Activated T-helper 1 cell treated with anti-CD3 and anti-CD28 coated beads, Interleukin-12 subunit alpha, Interleukin-12 subunit beta, Interleukin-2, Interleukin-4 antibody, amounts not matched to agents 30 ng/mL and 10 ng/mL and 1 ng/mL, durations not matched to agents 14 hours and 24 hours and 36 hours (primary cell): ENCODE results near the gene LRRC73. TPM values are rescaled to one million over a fixed set of nuclear protein-coding genes. Genes with fewer than 3 reads are reported as not detected.

Experiments
- DNase-seq: peaks from one replicate; pipeline ENCODE4 v3.0.0; 2021; ENCODE audit warnings: low spot score
- H3K27ac Mint-ChIP-seq: one replicate; pipeline ENCODE4 v1.8.0; 2021; ENCODE audit warnings: mild to moderate bottlenecking, mixed read lengths
- H3K27me3 Mint-ChIP-seq: one replicate; pipeline ENCODE4 v1.8.0; 2022; ENCODE audit warnings: mild to moderate bottlenecking, moderate library complexity, mixed read lengths; ENCODE audit not compliant: insufficient read depth
- H3K36me3 Mint-ChIP-seq: one replicate; pipeline ENCODE4 v1.8.0; 2021; ENCODE audit warnings: low read depth, mixed read lengths
- H3K4me1 Mint-ChIP-seq: one replicate; pipeline ENCODE4 v1.8.0; 2021; ENCODE audit warnings: low read depth, mixed read lengths
- H3K4me3 Mint-ChIP-seq: one replicate; pipeline ENCODE4 v1.8.0; 2021; ENCODE audit warnings: mild to moderate bottlenecking, moderate library complexity, mixed read lengths
- H3K9me3 Mint-ChIP-seq: one replicate; pipeline ENCODE4 v1.8.0; 2021; ENCODE audit warnings: mixed read lengths
- intact Hi-C: fragments of 100-400 bp; cut with micrococcal nuclease; formaldehyde crosslinking; loops from one replicate; pipeline ENCODE4 v1.15.1; 2024
- total RNA-seq: library from RNA; stranded (reverse); gene quantifications from 2 replicates; pipeline ENCODE4 v1.2.3, GENCODE V29; 2022

Gene LRRC73
- total RNA-seq, 1 donor from 2014 or later = 0.10 TPM

DNA sequence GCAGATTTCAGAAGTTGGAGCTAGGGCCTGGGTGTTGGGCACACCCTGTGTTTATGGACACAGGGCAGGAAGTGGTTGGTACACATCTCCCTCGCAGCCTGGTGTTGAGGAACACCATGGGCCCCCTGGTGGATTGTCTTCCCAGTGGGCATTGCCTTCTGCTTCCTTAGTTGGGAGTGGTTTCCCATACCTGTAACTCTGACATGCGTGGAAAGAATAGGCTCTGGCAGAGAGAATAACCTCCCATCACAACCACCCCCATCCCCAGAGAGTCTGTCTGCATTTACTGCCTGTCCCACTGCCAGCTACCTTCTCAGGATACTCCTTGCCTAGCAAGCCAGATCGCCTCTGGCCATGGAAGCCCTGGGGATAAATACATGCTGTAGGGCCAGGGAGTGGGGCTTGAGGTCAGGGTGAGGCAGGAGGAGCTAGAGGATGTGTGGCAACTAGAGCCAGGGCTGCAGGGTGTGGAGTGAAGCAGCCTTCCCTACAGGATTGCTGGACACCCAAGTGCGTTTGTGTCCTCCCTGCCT, 14.7 kb downstream of the LRRC73 start:
- intact Hi-C loops = no loop called here
- H3K36me3 Mint-ChIP-seq = peaks cover 7% of the 10 kb centered on the region
- H3K9me3 Mint-ChIP-seq = no peaks in the 10 kb centered on the region

DNA sequence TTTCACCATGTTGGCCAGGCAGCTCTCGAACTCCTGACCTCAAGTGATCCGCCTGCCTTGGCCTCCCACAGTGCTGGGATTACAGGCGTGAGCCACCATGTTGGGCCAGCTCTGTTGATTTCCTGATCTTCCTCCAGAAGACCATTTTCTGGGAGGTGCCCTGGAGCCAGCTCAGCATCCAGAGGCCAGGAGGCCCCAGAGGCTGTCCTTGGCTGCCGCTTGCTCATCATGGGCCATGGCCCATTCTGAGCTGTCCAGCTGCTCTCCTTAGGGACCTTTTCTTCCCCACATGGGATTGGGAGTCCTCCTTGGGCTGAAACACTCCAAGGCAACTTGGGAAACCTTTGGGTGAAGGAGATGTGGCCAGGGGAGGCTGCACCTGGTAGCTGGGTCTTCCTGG, 15.4 kb downstream of the LRRC73 start:
- H3K27me3 Mint-ChIP-seq = no peaks in the 10 kb centered on the region
- H3K4me1 Mint-ChIP-seq = peaks cover 35% of the 10 kb centered on the region
- H3K4me3 Mint-ChIP-seq = no peak overlapping the region
- intact Hi-C loops = no loop called here
- H3K27ac Mint-ChIP-seq = peak overlapping the region; percentile 21
- peaks cover 7% of the 10 kb centered on the region for H3K36me3 Mint-ChIP-seq
- no peaks in the 10 kb centered on the region for H3K9me3 Mint-ChIP-seq
- no peak for DNase-seq

More for the DNA sequence above, 14.7 kb downstream of the LRRC73 start:
- Mint-ChIP-seq H3K4me1 (peaks cover 30% of the 10 kb centered on the region), H3K27me3 (no peaks in the 10 kb centered on the region), H3K4me3 (no peak overlapping the region), H3K27ac (peak overlapping the region; percentile 40)
- no peak for DNase-seq

DNA sequence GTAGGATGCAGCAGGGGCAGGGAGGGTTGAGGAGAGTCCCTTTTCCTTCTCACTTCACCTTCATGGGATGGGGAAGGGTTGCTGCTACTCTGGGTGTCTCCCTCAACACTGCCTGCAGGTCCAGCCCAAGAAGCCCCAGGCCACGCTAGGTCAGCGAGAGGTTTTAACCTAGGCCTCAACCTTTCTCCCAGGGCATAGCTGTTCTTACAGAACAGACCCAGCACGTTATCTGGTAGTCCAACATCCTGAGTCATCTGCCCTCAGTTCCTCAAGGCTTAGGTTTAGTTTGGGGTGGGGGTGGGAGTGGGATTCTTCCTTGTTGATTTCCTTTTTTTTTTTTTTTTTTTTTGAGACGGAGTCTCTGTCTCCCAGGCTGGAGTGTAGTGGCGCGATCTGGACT, 15.8 kb downstream of the LRRC73 start:
- H3K4me1 Mint-ChIP-seq = peaks cover 35% of the 10 kb centered on the region
- no peak overlapping the region for H3K27ac Mint-ChIP-seq
- H3K4me3 Mint-ChIP-seq = no peak overlapping the region
- H3K27me3 Mint-ChIP-seq = no peaks in the 10 kb centered on the region
- no peak for DNase-seq
- intact Hi-C loops = no loop called here
- no peaks in the 10 kb centered on the region for H3K9me3 Mint-ChIP-seq
- peaks cover 3% of the 10 kb centered on the region for H3K36me3 Mint-ChIP-seq

DNA sequence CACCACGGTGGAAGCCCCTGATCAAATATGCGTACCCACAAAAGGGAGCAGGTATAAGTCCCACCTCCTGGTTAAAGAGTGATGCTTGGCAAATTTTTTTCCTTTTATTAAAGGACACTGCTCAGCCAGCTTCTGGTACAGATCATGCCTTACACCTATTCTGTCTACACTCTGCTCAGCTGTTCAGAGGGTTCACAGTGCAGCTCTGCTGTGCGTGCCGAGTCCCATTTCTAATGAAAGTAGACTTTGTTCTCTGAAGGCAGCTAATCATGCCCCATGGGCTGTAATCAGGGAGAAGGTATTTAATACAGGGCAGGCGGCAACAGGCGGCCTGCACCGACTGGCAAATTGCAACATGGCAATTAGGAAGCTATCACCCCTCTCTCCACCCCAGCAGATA, 16.3 kb downstream of the LRRC73 start:
- Mint-ChIP-seq H3K36me3 (peaks cover 2% of the 10 kb centered on the region), H3K4me3 (no peak overlapping the region), H3K27me3 (no peaks in the 10 kb centered on the region), H3K9me3 (no peaks in the 10 kb centered on the region), H3K27ac (peak overlapping the region; percentile 34), H3K4me1 (peaks cover 35% of the 10 kb centered on the region)
- no peak for DNase-seq
- intact Hi-C loops = no loop called here

DNA sequence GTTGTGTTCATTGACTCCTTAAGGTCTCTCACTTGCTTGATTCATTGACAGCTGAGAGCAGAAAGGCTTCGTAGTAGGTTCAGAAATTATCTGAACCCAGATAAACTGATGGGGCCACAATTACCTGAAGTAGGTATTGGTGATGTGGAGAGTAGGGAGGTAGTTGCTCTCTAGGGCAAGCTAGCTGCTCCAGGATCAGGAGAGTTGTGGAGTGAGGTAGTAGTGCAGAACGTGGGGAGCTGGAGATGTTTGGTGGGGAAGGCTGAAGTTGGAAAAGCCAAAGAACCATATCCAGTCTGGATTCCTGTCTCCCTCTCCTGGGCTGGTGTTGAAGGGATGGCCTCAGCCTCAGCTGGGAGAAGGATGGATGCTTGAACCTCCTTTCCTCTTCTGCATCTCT, 16.9 kb downstream of the LRRC73 start:
- no peaks in the 10 kb centered on the region for H3K9me3 Mint-ChIP-seq
- no peak overlapping the region for H3K4me3 Mint-ChIP-seq
- H3K27me3 Mint-ChIP-seq = no peaks in the 10 kb centered on the region
- intact Hi-C loops = no loop called here
- H3K36me3 Mint-ChIP-seq = peaks cover 2% of the 10 kb centered on the region
- H3K27ac Mint-ChIP-seq = no peak overlapping the region
- H3K4me1 Mint-ChIP-seq = peaks cover 35% of the 10 kb centered on the region
- DNase-seq = no peak

DNA sequence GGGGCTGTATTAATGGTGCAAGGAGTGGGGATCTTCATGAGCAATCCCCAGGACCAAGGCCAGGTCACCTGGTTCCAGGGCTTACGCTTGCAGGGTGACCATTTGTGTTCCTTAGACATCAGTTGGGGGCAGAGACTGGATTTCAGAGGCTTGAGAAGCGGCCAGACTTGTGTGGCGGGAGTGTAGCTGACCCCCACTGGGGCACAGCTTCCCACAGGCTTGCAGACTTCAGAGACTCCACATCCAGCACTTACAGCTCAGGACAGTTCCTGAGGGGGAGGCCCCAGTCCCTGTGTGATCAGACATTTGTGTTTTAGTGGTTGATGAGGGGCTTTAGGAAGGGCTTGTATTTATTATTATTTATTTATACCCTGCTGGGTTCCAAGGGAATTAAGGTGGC, 17.5 kb downstream of the LRRC73 start:
- peaks cover 2% of the 10 kb centered on the region for H3K36me3 Mint-ChIP-seq
- no peaks in the 10 kb centered on the region for H3K27me3 Mint-ChIP-seq
- intact Hi-C loops = no loop called here
- DNase-seq = no peak
- no peaks in the 10 kb centered on the region for H3K9me3 Mint-ChIP-seq
- no peak overlapping the region for H3K27ac Mint-ChIP-seq
- peaks cover 35% of the 10 kb centered on the region for H3K4me1 Mint-ChIP-seq
- H3K4me3 Mint-ChIP-seq = no peak overlapping the region

DNA sequence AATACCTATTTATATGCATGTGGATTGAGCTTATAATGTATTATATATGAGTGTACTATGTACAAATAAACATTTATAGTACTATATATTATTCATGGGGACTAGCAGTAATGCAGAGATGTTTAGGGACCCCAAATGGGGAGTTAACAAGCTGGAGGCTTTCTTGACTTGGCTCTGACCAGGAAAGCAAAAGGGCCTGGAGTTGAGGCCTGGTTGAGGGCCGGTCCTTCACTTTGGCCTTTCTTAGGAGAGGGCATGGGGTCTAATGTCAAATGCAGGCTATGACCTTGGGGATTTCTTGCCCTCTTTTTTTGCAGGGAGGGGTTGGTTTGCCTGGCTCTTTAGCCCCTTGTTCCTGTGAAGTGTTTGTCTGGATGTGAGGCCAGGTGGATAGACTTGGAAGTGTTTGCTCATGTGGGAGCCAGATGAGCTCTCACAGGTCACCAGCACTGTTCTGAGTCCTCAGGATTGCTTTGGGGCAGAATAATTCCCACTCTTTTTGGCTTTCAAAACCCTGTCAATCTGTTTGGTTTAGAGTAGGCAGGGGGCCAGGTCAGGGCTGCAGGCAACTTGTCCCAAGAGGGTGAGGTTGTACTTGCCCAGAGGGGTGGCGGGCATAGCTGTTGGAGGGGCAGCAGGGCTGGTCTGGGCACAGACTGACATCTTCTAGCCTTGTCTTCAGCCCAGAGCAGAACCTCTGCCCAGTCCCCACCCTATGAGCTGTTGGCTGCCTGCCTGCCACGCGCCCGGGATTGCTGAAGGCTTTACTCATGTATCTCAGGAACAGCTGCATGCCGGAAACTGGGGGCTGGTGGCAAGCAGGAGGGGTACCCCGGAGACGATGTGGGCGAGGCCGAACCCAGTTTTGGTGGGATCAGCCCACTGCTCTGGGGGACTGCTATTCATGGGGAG, 18.1 kb downstream of the LRRC73 start:
- Mint-ChIP-seq H3K27me3 (no peaks in the 10 kb centered on the region), H3K27ac (no peak overlapping the region)
- no peak for DNase-seq

DNA sequence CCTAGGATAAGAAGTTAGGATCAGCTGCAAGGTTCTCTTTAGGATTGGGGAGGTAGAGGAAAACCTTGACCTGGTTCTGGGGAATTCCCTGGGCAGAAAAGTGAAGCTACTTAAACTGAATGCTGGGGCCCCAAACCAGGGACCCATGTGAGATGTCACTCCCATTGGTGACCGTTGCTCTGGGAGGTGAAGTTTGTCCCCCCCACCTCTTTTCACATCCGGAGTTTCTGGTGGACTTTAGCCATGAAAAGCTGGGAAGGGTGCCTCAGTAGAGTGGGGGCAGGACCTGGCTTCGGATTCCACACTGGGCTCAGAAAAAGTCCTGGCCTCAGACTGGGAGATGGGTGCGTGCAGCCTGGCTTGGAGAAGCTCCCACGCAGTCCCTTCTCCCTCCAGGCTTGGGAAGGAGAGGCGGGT, 19.6 kb downstream of the LRRC73 start:
- no peak overlapping the region for H3K27ac Mint-ChIP-seq

More for the DNA sequence above, 18.1 kb downstream of the LRRC73 start:
- Mint-ChIP-seq H3K4me3 (no peak overlapping the region), H3K36me3 (peaks cover 2% of the 10 kb centered on the region), H3K9me3 (no peaks in the 10 kb centered on the region), H3K4me1 (peaks cover 35% of the 10 kb centered on the region)
- intact Hi-C loops = no loop called here

DNA sequence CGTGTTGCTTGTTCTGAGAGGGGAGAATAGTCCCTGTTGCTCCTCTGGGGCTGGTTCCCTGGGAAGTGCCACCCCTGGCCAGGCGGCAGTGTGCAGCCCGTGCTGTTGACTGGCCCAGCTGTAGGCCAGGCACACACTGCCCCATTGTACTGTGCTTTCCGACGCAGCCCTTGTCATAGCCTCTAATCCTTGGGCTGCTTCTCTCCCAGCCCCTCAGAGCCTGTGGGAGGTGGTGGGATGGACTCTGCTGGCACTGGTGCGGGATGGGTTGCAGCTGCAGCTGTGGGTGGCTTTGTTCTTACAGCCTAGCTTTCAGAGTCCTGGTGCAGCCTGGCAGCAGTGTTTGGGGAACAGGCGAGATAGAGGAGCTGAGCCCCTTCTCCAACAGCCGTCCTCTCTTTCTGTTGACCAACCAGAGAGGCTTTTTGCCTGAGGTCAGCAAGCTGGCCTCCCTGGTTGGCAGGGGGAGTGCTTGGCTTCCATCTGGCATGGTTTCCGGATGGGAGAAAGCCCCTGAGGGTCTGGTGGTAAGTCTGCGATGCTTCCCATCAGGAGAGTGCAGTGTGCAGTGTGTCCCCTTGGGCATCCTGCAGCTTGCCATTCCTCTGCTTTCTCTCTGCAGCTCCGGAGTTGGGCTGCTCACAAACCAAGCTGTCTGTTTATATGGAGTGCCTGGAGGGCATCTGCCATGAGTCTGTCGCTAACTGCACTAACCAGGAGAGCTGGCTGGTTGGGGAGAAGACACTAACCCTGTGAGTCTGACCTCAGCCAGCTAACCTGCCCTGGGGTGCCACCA, 20.7 kb downstream of the LRRC73 start:
- Mint-ChIP-seq H3K36me3 (peaks cover 4% of the 10 kb centered on the region), H3K4me3 (no peak overlapping the region), H3K9me3 (no peaks in the 10 kb centered on the region), H3K4me1 (peaks cover 24% of the 10 kb centered on the region), H3K27me3 (no peaks in the 10 kb centered on the region), H3K27ac (no peak overlapping the region)
- DNase-seq = no peak
- intact Hi-C loops = no loop called here

More for the DNA sequence above, 19.6 kb downstream of the LRRC73 start:
- H3K4me3 Mint-ChIP-seq = no peak overlapping the region
- no peaks in the 10 kb centered on the region for H3K27me3 Mint-ChIP-seq
- DNase-seq = no peak
- intact Hi-C loops = no loop called here
- H3K9me3 Mint-ChIP-seq = no peaks in the 10 kb centered on the region
- H3K4me1 Mint-ChIP-seq = peaks cover 33% of the 10 kb centered on the region
- peaks cover 2% of the 10 kb centered on the region for H3K36me3 Mint-ChIP-seq

DNA sequence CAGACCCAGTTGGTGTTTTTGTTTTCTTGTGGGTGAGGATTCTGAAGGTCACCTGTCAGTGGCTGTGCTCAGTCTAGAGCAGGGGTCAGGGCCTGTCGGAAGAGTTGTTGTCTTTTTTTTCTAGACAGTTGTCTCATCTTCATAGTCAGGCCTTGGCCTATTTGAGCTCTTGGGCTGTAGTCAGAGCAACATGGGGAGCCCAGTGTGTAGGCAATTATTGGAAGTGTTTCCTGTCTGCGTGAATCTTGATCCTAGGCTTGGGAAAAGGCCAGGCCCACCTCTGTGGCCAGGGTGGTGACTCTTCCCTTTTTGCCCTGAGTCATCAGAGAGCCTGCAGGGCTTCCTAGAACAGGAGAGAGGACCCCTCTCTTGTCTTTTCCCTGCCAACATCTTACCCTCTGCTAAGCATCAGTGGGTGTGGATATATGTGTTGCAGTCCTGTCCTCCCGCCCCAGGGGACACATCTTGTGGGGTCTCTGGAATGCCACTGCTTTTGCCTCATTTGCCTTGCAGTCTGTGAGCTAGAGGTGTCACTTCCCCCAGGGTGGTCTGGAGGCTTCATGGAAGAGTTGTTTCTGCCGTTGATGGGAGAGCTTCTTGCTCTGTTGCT, 21.4 kb downstream of the LRRC73 start:
- no peak for DNase-seq
- H3K36me3 Mint-ChIP-seq = peaks cover 1% of the 10 kb centered on the region
- H3K4me1 Mint-ChIP-seq = peaks cover 22% of the 10 kb centered on the region
- no peaks in the 10 kb centered on the region for H3K27me3 Mint-ChIP-seq
- intact Hi-C loops = no loop called here
- no peak overlapping the region for H3K27ac Mint-ChIP-seq
- no peak overlapping the region for H3K4me3 Mint-ChIP-seq
- H3K9me3 Mint-ChIP-seq = no peaks in the 10 kb centered on the region

DNA sequence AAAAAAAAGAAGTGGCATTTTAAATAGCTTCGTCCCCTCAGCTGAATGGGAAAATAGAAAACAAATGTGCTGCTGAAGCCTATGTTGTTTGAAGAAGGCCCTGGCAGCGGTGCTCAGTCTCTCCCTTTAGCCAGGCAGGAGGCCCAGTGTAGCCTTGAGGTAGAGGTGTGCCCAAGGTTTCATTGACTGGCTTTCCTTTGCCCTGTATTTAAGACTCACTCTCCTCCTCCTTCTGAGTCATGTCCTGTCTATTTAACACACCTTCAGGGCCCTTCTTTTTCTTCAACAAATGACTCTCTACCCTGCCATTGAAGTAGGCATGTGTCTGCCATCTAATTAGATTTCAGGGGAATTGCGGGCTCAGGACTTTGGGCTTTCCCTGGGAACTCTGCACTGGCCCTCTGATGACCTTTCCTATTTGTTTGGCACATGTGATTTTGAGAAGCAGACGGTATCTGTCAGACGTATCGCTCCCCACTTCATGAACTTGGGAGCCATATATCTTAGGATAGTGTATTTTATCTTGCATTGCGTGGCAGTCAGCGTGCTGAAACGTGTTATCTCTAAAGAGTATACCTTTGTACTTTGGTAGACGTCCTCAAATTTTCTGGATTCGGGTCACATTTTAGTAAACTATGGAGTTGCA, 28.4 kb downstream of the LRRC73 start:
- H3K4me3 Mint-ChIP-seq = no peak overlapping the region
- no peak for DNase-seq
- intact Hi-C loops = no loop called here
- H3K9me3 Mint-ChIP-seq = no peaks in the 10 kb centered on the region
- peaks cover 8% of the 10 kb centered on the region for H3K36me3 Mint-ChIP-seq
- no peak overlapping the region for H3K27ac Mint-ChIP-seq
- H3K4me1 Mint-ChIP-seq = peaks cover 31% of the 10 kb centered on the region
- no peaks in the 10 kb centered on the region for H3K27me3 Mint-ChIP-seq

DNA sequence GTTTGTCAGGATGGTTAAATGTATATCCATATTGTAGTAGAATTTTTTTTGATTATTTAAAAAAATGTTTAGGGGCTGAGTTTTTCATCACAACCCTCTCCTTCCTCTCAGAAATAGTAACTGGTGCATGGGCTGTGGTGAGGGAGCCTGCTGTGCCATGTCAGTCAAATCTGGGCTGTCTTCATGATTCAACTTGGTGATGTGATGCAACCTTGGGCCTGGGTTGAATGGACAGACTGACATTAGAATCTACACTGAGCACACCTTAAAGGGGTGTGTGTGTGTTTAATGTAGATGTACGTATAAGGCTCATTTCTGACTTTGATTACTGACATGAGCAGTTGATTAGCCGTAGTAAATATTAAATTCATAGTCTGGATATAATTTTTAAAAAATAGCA, 29.1 kb downstream of the LRRC73 start:
- H3K9me3 Mint-ChIP-seq = no peaks in the 10 kb centered on the region
- H3K4me1 Mint-ChIP-seq = peaks cover 33% of the 10 kb centered on the region
- H3K27me3 Mint-ChIP-seq = no peaks in the 10 kb centered on the region
- H3K36me3 Mint-ChIP-seq = peaks cover 8% of the 10 kb centered on the region
- no peak overlapping the region for H3K4me3 Mint-ChIP-seq
- intact Hi-C loops = no loop called here
- no peak for DNase-seq
- H3K27ac Mint-ChIP-seq = no peak overlapping the region
